Measurements from ENCODE around the gene COL1A2. TPM values are rescaled to one million over a fixed set of nuclear protein-coding genes. Genes with fewer than 3 reads are reported as not detected.
A peak's percentile ranks its signal among the peaks of the same experiment; 100 is the strongest.

The COL1A2 gene
- total RNA-seq = 1,439 and 1,654 TPM in 2 replicates
- 6,351 TPM for polyA plus RNA-seq (2012)

DNA sequence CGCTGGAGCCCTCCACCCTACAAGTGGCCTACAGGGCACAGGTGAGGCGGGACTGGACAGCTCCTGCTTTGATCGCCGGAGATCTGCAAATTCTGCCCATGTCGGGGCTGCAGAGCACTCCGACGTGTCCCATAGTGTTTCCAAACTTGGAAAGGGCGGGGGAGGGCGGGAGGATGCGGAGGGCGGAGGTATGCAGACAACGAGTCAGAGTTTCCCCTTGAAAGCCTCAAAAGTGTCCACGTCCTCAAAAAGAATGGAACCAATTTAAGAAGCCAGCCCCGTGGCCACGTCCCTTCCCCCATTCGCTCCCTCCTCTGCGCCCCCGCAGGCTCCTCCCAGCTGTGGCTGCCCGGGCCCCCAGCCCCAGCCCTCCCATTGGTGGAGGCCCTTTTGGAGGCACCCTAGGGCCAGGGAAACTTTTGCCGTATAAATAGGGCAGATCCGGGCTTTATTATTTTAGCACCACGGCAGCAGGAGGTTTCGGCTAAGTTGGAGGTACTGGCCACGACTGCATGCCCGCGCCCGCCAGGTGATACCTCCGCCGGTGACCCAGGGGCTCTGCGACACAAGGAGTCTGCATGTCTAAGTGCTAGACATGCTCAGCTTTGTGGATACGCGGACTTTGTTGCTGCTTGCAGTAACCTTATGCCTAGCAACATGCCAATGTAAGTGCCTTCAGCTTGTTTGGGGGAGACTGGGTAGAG, at the start of gene COL1A2:
COL1A2 (plus strand) TSS at position 459 of the 704 bp plus-strand sequence; CDS start at position 596, 137 bp downstream.
- peak; percentile 96 for DNase-seq (ENCODE audit: low read depth)

GRCh38 chr7:94345907-94346306, 48.8 kb upstream of the COL1A2 start:
- DNase-seq (ENCODE audit: low read depth) = no peak

DNA sequence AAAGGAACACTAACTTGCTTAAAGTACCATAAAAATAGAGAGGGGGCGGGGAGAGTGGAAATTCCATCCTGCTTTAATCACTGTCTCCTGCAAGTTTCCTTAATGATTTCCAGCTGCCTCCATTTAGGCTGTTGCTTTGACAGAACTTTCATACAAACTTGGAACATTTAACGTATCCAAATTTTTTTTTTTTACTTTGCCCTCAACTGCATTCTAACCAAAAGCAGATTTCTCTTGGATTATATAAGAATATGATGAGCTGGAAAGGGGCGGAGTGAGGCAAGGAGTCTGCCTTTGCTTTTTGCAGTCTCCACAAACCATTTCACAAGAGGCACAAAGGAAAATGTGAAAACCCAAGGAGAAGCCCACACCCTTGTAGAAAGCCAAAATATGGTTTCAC, 46.6 kb upstream of the COL1A2 start:
- DNase-seq (ENCODE audit: low read depth) = peak; percentile 78

GRCh38 chr7:94350734-94351133, 44.0 kb upstream of the COL1A2 start:
- DNase-seq (ENCODE audit: low read depth) = no peak

- no peak for DNase-seq (ENCODE audit: low read depth)
Measured at GRCh38 chr7:94351703-94352102, 43.0 kb upstream of the COL1A2 start.

GRCh38 chr7:94352887-94353286, 41.8 kb upstream of the COL1A2 start:
- DNase-seq (ENCODE audit: low read depth) = no peak

DNA sequence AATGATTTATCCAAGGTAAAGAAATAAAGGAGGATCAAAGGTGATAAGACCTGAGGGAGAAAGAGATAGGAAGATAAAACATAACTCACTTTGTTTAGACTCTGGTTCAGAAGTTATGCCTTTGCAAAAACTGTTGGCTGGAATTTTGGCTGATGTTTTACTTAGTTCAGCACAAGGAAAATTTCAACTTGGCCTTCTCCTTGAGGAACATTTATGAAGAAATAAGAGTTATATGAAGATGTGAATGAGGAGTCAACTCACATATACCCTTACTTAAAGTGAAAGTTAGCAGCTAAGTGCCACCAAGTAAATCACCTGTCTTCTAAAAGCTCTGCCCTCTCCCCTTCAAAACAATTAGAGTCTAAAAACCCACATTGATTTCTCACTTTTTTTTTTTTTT, 39.7 kb upstream of the COL1A2 start:
- DNase-seq (ENCODE audit: low read depth) = no peak

DNA sequence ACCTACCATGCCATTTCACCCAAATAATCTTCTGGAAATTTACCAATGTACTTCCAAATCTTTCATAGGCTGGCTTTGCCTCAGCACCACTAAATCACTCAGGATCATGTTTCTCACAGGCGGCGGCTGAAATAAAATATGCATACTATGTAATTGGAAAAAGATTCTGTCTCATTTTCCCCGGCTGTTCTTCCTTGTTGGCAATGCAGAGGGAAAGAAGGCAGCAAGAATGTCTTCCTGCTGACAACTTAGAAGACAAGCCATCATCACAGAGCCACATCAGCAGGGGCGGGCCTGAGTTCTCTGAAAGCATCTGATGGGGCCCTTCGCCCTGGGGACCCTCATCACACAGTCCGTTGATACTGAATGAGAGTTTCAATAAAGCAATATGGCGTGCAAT, 39.2 kb upstream of the COL1A2 start:
- DNase-seq (ENCODE audit: low read depth) = peak; percentile 60

DNA sequence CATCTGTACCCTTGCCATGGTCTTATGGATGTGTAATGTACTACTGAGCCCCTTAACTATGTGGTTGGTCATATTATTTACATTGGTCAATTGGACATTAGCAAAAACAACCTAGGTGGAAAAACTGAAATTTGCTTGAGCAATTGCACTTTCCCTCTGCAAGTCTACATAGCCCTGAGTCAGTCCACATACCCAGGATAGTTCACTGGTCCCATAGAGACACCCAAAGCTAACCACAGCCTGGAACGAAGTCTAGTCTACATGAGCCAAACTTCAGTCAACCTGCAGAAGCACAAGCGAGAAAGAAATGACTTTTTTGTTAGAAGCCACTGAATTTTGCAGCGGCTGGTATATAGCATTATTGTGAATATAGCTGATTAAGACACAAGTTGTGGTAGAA, 37.6 kb upstream of the COL1A2 start:
- DNase-seq (ENCODE audit: low read depth) = no peak

- DNase-seq (ENCODE audit: low read depth) = no peak
Measured at GRCh38 chr7:94360926-94361325, 33.8 kb upstream of the COL1A2 start.

GRCh38 chr7:94362276-94362675, 32.4 kb upstream of the COL1A2 start:
- DNase-seq (ENCODE audit: low read depth) = no peak

- DNase-seq (ENCODE audit: low read depth) = peak; percentile 41
Measured at GRCh38 chr7:94364816-94365215, 29.9 kb upstream of the COL1A2 start.

DNA sequence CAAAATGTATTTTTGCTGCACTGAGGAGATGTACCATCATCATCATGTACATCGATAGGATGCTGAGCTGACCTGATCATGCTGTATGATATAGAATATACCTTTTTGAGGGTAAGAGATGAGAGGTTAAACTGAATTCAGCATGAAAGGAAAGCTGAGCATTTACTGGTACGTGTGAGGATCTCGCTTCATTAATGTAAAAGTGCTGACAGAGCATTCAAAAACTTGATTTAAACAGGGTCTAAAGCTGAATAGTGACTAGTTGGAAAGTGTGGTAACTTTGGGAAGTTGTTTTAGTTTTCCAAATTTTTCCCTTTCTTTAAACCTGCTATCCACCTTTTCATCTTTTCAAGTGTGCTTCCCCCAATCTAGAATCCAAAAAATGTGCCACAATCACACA, 28.5 kb upstream of the COL1A2 start:
- no peak for DNase-seq (ENCODE audit: low read depth)

DNA sequence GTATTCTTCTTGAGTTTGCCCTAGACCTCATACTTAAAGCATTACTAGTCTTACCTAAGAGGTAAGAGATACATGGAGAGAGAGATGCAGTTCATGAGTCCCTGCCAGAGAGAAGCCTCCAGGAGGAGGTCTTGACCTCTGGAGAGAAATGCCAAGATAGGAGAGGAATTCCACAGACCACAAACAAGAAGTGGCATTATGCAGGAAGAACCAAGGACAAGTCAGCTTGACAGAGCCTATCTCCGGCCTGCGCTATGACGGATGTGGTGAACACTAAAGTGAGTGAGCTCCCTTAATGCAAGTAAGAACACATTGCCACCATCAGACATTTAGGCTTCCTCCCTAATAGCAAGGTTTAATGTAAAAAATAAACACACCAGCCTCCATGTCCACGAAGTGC, 27.9 kb upstream of the COL1A2 start:
- DNase-seq (ENCODE audit: low read depth) = no peak

GRCh38 chr7:94367949-94368348, 26.7 kb upstream of the COL1A2 start:
- DNase-seq (ENCODE audit: low read depth) = no peak

- peak; percentile 81 for DNase-seq (ENCODE audit: low read depth)
Measured at GRCh38 chr7:94368371-94368791, 26.3 kb upstream of the COL1A2 start.

DNA sequence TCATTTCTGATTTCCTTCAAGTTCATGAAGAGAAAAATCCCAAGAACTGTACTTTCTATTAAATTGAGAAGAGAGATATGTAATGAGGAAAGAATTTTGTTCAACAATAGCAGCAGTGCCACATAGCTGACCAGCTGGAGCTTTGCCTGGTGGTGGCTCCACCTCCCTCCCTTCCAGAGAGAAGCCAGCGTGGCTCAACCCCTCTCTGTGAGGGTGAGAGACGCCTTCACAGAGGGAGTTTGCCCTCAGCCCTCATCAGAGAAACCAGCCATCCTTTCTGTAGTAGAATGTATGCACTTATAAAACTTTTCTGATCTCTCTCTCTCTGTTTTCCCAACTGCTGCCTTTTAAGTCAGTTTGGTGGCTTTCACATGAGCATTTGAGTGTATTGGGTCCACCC, 20.5 kb upstream of the COL1A2 start:
- peak; percentile 98 for DNase-seq (ENCODE audit: low read depth)

GRCh38 chr7:94374721-94375566, 19.8 kb upstream of the COL1A2 start:
- peak; percentile 98 for DNase-seq (ENCODE audit: low read depth)

- DNase-seq (ENCODE audit: low read depth) = peak; percentile 98
Measured at GRCh38 chr7:94375691-94376090, 19.0 kb upstream of the COL1A2 start.

DNA sequence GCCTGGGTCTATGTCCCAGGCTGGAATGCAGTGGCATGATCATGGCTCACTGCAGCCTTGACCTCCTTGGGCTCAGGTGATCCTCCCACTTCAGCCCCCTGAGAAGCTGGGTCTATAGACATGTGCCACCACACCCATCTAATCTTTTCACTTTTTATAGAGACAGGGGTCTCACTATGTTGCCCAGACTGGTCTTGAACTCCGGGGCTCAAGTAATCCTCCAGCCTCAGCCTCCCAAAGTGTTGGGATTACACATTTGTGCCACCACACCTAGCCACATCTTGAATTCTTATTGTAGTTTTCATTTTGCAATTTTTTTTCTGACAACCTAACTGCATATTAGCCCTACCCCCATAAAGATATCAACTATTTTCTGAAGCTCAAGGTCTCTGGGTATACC, 18.4 kb upstream of the COL1A2 start:
- no peak for DNase-seq (ENCODE audit: low read depth)

GRCh38 chr7:94378356-94378755, 16.3 kb upstream of the COL1A2 start:
- DNase-seq (ENCODE audit: low read depth) = peak; percentile 63

GRCh38 chr7:94380264-94380663, 14.4 kb upstream of the COL1A2 start:
- peak; percentile 66 for DNase-seq (ENCODE audit: low read depth)

DNA sequence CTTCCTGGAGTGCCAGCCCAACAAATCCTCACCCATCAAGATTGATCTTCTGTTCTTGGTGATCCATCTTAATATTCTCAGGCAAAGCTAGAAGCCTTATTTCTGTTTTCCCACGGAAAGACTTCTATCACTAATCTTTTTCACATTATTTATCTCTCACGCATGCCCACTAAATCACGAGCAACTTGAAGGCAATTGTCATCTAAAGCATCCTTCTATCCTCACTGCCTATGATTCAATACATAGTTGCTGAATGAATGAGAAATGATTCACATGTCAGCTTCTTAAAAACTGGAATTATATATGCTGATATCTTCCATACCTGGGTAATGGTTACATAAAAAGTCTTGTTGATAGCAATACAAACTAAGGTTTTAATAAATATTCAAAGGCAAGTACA, 12.6 kb upstream of the COL1A2 start:
- no peak for DNase-seq (ENCODE audit: low read depth)
